Measurements from ENCODE around the gene PLA2G2F. TPM values are rescaled to one million over a fixed set of nuclear protein-coding genes. Genes with fewer than 3 reads are reported as not detected.

The PLA2G2F gene
- total and polyA plus RNA-seq, 8 donors, result 0.18 to 6.4 TPM; not detected in 6

- peaks cover 0 to 27% (median 13%) of the 10 kb centered on the region in 4 donors for H3K4me1 ChIP-seq
- no peak overlapping the region for H3K4me3 ChIP-seq
- no peaks in the 10 kb centered on the region for H3K9me3 ChIP-seq
- peaks cover 0 to 27% (median 0%) of the 10 kb centered on the region in 3 donors for H3K27me3 ChIP-seq
- no peak for TF ChIP-seq POLR2A (IDR thresholded peaks at IDR 0.05)
- no peak for TF ChIP-seq POLR2AphosphoS5 (IDR thresholded peaks at IDR 0.05)
- no peak for TF ChIP-seq EP300 (IDR thresholded peaks at IDR 0.05)
- TF ChIP-seq CTCF (IDR thresholded peaks at IDR 0.05), result no peak
- intact Hi-C loops (cut with DNase I; ENCODE audit: low total_unique reads), result no loop called here
- WGBS, 5 donors, result 67 to 96% (median 89%) methylated on average over 1 of the region's 1 CpG
- H3K27ac ChIP-seq, result peak overlapping the region in 2 of 5 donors; percentile 24 to 57
- peaks cover 0 to 7% (median 0%) of the 10 kb centered on the region in 4 donors for H3K36me3 ChIP-seq
- DNase-seq, result no peak
Observed at GRCh38 chr1:20192871-20193411, 53.8 kb downstream of the PLA2G2F start.

- intact Hi-C loops (cut with DNase I; ENCODE audit: low total_unique reads), result no loop called here
- H3K27me3 ChIP-seq, result peaks cover 0 to 26% (median 0%) of the 10 kb centered on the region in 3 donors
- peaks cover 0 to 7% (median 0%) of the 10 kb centered on the region in 4 donors for H3K36me3 ChIP-seq
- peaks cover 0 to 22% (median 9%) of the 10 kb centered on the region in 4 donors for H3K4me1 ChIP-seq
- 82 to 89% (median 86%) methylated on average over 2 of the region's 2 CpGs for WGBS, 5 donors
- no peak for TF ChIP-seq POLR2AphosphoS5 (IDR thresholded peaks at IDR 0.05)
- TF ChIP-seq EP300 (IDR thresholded peaks at IDR 0.05), result no peak
- no peak for TF ChIP-seq POLR2A (IDR thresholded peaks at IDR 0.05)
- no peak for TF ChIP-seq CTCF (IDR thresholded peaks at IDR 0.05)
- H3K4me3 ChIP-seq, result no peak overlapping the region
- no peak overlapping the region for H3K27ac ChIP-seq
- no peak for DNase-seq
- no peaks in the 10 kb centered on the region for H3K9me3 ChIP-seq
Observed at GRCh38 chr1:20194224-20194623, 55.1 kb downstream of the PLA2G2F start.

DNA sequence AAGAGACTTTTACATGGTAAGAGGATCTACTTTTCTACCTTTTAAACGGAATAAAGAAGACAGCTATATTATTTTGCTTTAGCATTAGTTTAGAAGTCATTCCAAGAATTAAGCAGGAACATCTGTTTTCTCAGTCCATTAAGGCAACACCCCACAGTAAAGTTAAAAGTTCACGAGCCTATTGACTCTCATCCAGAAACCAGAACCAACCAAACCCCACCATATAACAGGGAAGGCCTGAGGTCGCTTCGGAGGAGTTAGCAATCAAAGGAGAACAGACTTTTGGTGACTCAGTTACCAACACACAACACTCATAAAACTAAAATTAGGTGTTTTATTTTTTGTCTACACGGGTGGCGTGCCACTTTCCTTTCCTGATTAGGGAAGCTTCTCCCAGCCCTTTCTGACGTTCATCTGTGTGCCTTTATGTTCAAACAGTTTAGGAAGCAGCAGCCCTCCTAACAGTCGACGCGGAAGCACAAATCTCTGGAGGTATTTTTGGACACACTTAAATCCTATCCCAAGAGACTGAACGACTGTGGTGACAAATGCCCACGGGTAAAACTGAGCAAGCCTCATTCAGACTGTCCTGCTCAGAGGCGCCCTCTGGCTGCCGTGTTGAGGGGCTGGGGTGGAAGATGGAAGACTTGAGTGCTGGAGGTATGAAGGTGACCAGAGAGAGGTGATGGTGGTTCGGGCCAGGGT is 55.8 kb downstream of the PLA2G2F start:
- H3K27ac ChIP-seq, result no peak overlapping the region
- DNase-seq, result peak; percentile 79 to 81
- H3K36me3 ChIP-seq, result peaks cover 0 to 7% (median 0%) of the 10 kb centered on the region in 4 donors
- peaks cover 0 to 27% (median 0%) of the 10 kb centered on the region in 3 donors for H3K27me3 ChIP-seq
- intact Hi-C loops (cut with DNase I; ENCODE audit: low total_unique reads), result no loop called here
- 35 to 49% (median 42%) methylated on average over 15 of the region's 15 CpGs for WGBS, 5 donors
- TF ChIP-seq POLR2A (IDR thresholded peaks at IDR 0.05) (no peak), EP300 (IDR thresholded peaks at IDR 0.05) (no peak), POLR2AphosphoS5 (IDR thresholded peaks at IDR 0.05) (no peak), CTCF (IDR thresholded peaks at IDR 0.05) (peak in 5 of 7 experiments; percentile 52 to 85 (median 69))
- no peak overlapping the region for H3K4me3 ChIP-seq
- H3K4me1 ChIP-seq, result peaks cover 0 to 22% (median 9%) of the 10 kb centered on the region in 4 donors
- H3K9me3 ChIP-seq, result no peaks in the 10 kb centered on the region

- Histone ChIP-seq H3K4me3 (no peak overlapping the region), H3K9me3 (no peaks in the 10 kb centered on the region), H3K36me3 (peaks cover 0 to 7% (median 0%) of the 10 kb centered on the region in 4 donors), H3K27ac (no peak overlapping the region), H3K27me3 (peaks cover 0 to 32% (median 0%) of the 10 kb centered on the region in 3 donors), H3K4me1 (peaks cover 0 to 22% (median 9%) of the 10 kb centered on the region in 4 donors)
- intact Hi-C loops (cut with DNase I; ENCODE audit: low total_unique reads), result no loop called here
- DNase-seq, result no peak
- TF ChIP-seq POLR2AphosphoS5 (IDR thresholded peaks at IDR 0.05) (no peak), POLR2A (IDR thresholded peaks at IDR 0.05) (no peak), EP300 (IDR thresholded peaks at IDR 0.05) (no peak), CTCF (IDR thresholded peaks at IDR 0.05) (no peak)
- WGBS, 5 donors, result 50 to 61% (median 53%) methylated on average over 4 of the region's 4 CpGs
Observed at GRCh38 chr1:20195462-20195780, 56.3 kb downstream of the PLA2G2F start.

Data from stomach (tissue), 9 donors.